A549 treated with ZK216348 at 1 μM for 4 hours (cell line): ENCODE results near the gene SLF2. TPM values are rescaled to one million over a fixed set of nuclear protein-coding genes. Genes with fewer than 3 reads are reported as not detected.

Source experiments
- total RNA-seq: library from RNA; stranded (reverse); fragments of 200-300 nt; extraction: Qiagen RNA extraction; gene quantifications from 5 replicates; pipeline ENCODE4 v1.2.3, GENCODE V29; 2022; ENCODE audit warnings: low read depth

The SLF2 gene
- 6.5 to 11.5 TPM (median 10.9 TPM) in 5 replicates for total RNA-seq

GRCh38 chr10:100912605-100913469 is at the start of gene SLF2:
SLF2 (plus strand) TSS chr10:100912963; CDS start chr10:100913111, 148 bp downstream.

GRCh38 chr10:100969187-100970075 is 56.7 kb downstream of the SLF2 start, which contains the start of gene SEMA4G:
SEMA4G (plus strand) TSS chr10:100969504; CDS start chr10:100972913, 3,409 bp downstream.

GRCh38 chr10:100986952-100987684 is 74.4 kb downstream of the SLF2 start, which contains the start of the genes MRPL43 and TWNK:
MRPL43 (minus strand) TSS chr10:100987497; CDS start chr10:100987443, 54 bp downstream.
TWNK (plus strand) TSS chr10:100987543; CDS start chr10:100988211, 668 bp downstream.

GRCh38 chr10:100999742-101000126 is 87.0 kb downstream of the SLF2 start, which contains the start of gene LZTS2:
LZTS2 (plus strand) TSS chr10:100999808; CDS start chr10:101002539, 2,731 bp downstream.

Other genes with a start within 250 kb of the SLF2 start
- 0.20 to 0.34 TPM (median 0.26 TPM) in 5 replicates for gene PAX2, start 167.4 kb upstream of the SLF2 start, total RNA-seq
- 7.1 to 10.2 TPM (median 7.7 TPM) in 5 replicates for gene SEMA4G, start 56.5 kb downstream of the SLF2 start, total RNA-seq
- 76.6 to 104 TPM (median 96.0 TPM) in 5 replicates for gene MRPL43, start 74.5 kb downstream of the SLF2 start, total RNA-seq
- gene TWNK, start 74.6 kb downstream of the SLF2 start, total RNA-seq: 34.0 to 46.7 TPM (median 38.1 TPM) in 5 replicates
- gene LZTS2, start 86.8 kb downstream of the SLF2 start, total RNA-seq: 22.6 to 47.5 TPM (median 42.1 TPM) in 5 replicates
- gene PDZD7, start 118.2 kb downstream of the SLF2 start, total RNA-seq: 0.44 to 1.2 TPM (median 0.79 TPM) in 5 replicates
- 41.7 to 54.8 TPM (median 49.5 TPM) in 5 replicates for gene SFXN3, start 118.3 kb downstream of the SLF2 start, total RNA-seq
- gene KAZALD1, start 149.0 kb downstream of the SLF2 start, total RNA-seq: 2.3 to 3.9 TPM (median 3.6 TPM) in 5 replicates
- not detected in 5 replicates for gene TLX1, start 218.3 kb downstream of the SLF2 start, total RNA-seq